HG02798 (cell line): ENCODE results near the gene MALT1.

Source experiments
- ATAC-seq: cut with Tn5 transposase; IDR thresholded peaks from one replicate; pipeline ENCODE4 v1.9.1; 2021; ENCODE audit warnings: mild to moderate bottlenecking; ENCODE audit not compliant: unreplicated experiment, poor library complexity

MALT1 gene

GRCh38 chr18:58687871-58688308, 16.6 kb downstream of the MALT1 start:
- ATAC-seq = peak; percentile 90

- no peak for ATAC-seq
Observed at GRCh38 chr18:58690259-58690658, 19.0 kb downstream of the MALT1 start.

GRCh38 chr18:58691256-58691655, 20.0 kb downstream of the MALT1 start:
- ATAC-seq = no peak

- no peak for ATAC-seq
Observed at GRCh38 chr18:58692422-58693185, 21.3 kb downstream of the MALT1 start.

- no peak for ATAC-seq
Observed at GRCh38 chr18:58694221-58694620, 23.0 kb downstream of the MALT1 start.

- ATAC-seq = no peak
Observed at GRCh38 chr18:58694720-58695468, 23.6 kb downstream of the MALT1 start.

- ATAC-seq = no peak
Observed at GRCh38 chr18:58695772-58696171, 24.5 kb downstream of the MALT1 start.

GRCh38 chr18:58697146-58697545, 25.9 kb downstream of the MALT1 start:
- no peak for ATAC-seq

- ATAC-seq = no peak
Observed at GRCh38 chr18:58698701-58699193, 27.5 kb downstream of the MALT1 start.

- ATAC-seq = no peak
Observed at GRCh38 chr18:58699551-58699950, 28.3 kb downstream of the MALT1 start.

- ATAC-seq = no peak
Observed at GRCh38 chr18:58700209-58700608, 28.9 kb downstream of the MALT1 start.

GRCh38 chr18:58712930-58713329, 41.7 kb downstream of the MALT1 start:
- ATAC-seq = no peak

GRCh38 chr18:58714259-58714658, 43.0 kb downstream of the MALT1 start:
- no peak for ATAC-seq

GRCh38 chr18:58714821-58715220, 43.6 kb downstream of the MALT1 start:
- no peak for ATAC-seq

- ATAC-seq = no peak
Observed at GRCh38 chr18:58715540-58715939, 44.3 kb downstream of the MALT1 start.

GRCh38 chr18:58716060-58716756, 44.9 kb downstream of the MALT1 start:
- peak; percentile 62 for ATAC-seq

GRCh38 chr18:58721566-58722239, 50.4 kb downstream of the MALT1 start:
- ATAC-seq = no peak

GRCh38 chr18:58723810-58724602, 52.7 kb downstream of the MALT1 start:
- ATAC-seq = no peak

- no peak for ATAC-seq
Observed at GRCh38 chr18:58726671-58727070, 55.4 kb downstream of the MALT1 start.
